Stimulated activated CD4-positive, alpha-beta T cell treated with anti-CD3 and anti-CD28 coated beads, Interleukin-12 subunit alpha, Interleukin-12 subunit beta, amount 100 ng/mL, for 48 hours (primary cell): ENCODE measurements around the gene FOXD4L3.
"Not testable (repeated sequence)": the region's sequence is repeated elsewhere in the genome, so short reads cannot be mapped to it uniquely, and the experiment has no call there.

Experiments used
- DNase-seq, 3 donors: peaks; one replicate each; pipeline ENCODE4 v3.0.0-alpha.2; 2020; ENCODE audit warnings: low read depth in 2 of 3, low spot score in 1 of 3

The FOXD4L3 gene

GRCh38 chr9:68343992-68344391 lies 41.3 kb downstream of the FOXD4L3 start:
- not testable (repeated sequence) for DNase-seq

GRCh38 chr9:68351689-68352088 lies 49.0 kb downstream of the FOXD4L3 start:
- DNase-seq = not testable (repeated sequence)
